ENCODE data around the gene POU3F1.
"Not testable (repeated sequence)": the region's sequence is repeated elsewhere in the genome, so short reads cannot be mapped to it uniquely, and the experiment has no call there.

Gene POU3F1

DNA sequence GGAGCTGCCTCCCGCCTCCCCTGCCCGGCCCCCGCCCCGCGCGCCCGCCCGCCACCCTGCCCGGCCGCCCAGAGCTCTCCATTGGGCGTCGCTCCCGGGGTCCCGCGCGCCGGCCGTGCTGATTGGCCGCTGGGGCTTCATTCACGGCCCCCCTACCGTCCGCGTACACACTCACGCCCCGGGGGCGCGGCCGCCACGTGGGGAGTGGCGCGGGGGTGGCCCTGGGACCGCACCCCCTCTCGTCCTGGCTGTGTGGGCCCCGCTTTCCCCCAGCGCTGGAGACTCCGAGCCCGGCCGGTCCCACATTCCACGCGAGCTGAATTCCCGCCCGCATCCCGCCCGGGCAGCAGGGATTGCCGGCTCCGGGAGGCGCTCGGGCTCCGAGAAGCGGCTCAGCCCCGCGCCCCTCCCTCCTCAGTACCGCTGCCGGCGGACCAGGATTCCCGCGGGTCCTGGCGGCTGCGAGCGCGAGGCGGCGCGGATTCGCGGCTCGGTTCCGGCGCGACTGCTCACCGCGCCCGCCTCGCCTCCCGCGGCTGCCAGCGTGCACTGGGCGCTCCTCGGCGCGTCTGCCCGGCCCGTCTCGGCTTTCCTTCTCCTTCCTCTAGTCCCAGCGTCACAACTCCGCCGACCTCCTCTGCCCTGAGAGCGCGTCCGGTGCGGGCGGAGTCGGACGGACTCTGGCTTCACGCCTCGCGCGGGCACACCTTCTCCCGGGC is 450 bp upstream of the POU3F1 start:
- peak; percentile 85 for DNase-seq

- DNase-seq: no peak
These were observed 926 bp downstream of the POU3F1 start for GRCh38 chr1:38045401-38046332.

GRCh38 chr1:38044221-38045215 is 2.1 kb downstream of the POU3F1 start:
- no peak for DNase-seq

GRCh38 chr1:38043036-38043747 is 3.4 kb downstream of the POU3F1 start:
- no peak for DNase-seq

GRCh38 chr1:38041936-38042834 is 4.4 kb downstream of the POU3F1 start:
- DNase-seq: no peak

GRCh38 chr1:38039331-38040088 is 7.1 kb downstream of the POU3F1 start:
- no peak for DNase-seq

DNA sequence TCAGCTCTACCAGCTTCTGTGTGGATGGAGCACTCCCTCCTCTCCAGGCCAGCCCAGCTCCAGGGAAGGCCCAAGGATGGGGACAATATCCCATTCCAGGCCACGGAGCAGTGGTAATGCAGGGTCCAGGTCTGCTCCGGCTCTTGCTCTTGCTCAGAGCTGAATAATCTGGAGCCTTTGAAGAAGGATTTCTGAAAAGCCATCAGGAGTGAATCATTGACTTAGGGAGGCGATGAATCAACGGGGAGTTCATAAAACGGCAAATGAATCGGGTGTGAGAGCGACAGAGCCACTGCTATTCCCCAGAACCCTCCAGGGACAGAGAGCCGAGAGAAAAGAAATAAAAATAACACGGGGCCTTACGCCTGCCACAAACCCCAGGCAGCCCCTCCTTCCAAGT is 7.7 kb downstream of the POU3F1 start:
- DNase-seq: peak; percentile 73

- no peak for DNase-seq
These were observed 9.2 kb downstream of the POU3F1 start for GRCh38 chr1:38037221-38037939.

DNA sequence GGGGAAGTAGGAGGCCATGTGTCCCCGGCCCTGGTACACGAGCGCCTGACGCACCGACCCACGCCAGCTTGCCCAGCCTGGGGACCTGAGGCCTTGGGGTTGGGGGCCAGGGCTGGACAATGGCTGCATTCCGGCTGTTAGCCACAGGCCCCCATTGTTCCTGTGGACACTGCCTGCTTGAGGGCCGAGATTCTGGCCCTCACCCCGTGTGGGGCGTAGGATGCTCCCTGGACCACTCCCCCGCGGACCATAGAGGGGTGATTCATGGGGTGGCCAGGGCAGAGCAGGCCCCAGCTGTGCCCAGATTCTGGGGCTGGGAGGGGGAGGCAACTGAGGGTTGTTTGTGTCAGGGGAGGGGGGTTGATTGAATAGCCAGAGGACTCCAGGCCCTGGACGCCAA is 11.7 kb downstream of the POU3F1 start:
- no peak for DNase-seq

DNA sequence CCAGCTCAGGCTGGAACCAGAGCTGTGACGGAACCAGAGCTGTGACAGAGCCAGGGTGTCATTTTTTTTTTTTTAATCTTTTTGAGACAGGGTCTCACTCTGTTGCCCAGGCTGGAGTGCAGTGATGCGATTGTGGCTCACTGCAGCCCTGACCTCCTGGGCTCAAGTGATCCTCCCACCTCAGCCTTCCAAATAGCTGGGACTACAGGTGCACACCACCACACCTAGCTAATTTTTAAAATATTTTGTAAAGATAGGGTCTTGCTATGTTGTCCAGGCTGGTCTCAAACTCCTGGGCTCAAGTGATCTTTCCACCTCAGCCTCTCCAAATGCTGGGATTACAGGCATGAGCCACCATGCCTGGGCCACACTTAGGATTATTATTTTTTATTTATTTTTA is 13.6 kb downstream of the POU3F1 start:
- not testable (repeated sequence) for DNase-seq

DNA sequence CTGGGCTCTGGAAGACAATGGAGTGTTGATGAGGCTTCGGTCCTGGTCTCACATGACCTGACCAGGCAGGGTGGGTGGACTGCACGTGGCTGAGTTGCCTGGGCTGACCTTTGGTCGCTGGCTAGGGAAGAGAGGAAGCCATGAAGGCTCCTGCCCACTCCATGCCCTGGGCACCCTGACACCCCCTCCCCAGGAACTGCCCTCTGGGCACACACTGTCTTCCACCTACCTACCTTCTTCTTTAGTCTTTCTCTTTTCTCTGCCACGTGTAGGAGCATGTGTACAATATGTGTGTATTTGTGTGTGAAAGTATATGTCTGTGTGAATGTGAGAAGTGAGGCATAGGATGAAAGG is 15.1 kb downstream of the POU3F1 start:
- DNase-seq: no peak

DNA sequence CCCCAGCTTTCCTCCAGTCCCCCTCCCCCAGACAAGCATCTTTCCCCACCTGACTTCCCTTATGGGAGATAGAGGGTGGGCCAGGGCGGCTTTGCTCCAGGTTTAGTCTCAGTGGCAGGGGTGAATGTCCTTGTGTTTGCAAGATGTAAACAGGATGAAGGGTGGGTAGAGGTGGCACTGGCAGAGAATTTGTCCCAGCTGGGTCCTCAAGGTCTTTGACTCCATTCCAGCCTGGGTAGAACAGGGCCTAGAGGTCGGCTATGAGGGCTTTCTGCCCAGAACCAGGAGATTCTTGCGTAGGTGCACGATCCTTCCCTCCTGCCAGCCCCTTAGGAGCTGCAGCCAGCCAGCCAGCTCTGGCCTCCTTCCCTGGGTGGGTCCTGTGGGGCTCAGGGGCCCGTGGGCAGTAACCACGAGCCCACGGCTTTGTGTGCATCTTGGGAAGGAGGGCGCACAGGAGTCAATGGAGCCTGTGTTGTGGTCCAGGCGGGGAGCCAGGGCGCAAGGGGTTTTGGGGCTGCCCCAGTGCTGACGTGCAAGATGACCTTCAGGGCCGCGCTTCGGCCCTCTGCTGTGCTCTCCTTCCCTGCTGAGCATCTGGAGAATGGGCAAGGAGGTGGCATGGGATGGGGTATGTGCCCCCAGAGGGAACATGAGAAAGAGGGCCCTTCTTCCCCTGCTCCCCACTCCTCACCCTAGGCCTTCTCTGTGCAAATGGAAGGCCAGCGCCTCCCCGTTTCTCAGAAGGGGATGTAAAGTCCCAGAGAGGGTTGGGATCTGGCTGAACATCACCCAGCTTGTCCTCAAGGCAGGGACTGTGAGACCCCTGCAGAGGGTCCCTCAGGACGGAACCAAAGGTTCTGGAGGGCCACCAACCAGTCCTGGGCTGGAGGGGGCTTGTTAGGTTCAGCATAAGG is 15.7 kb downstream of the POU3F1 start:
- DNase-seq: no peak

DNA sequence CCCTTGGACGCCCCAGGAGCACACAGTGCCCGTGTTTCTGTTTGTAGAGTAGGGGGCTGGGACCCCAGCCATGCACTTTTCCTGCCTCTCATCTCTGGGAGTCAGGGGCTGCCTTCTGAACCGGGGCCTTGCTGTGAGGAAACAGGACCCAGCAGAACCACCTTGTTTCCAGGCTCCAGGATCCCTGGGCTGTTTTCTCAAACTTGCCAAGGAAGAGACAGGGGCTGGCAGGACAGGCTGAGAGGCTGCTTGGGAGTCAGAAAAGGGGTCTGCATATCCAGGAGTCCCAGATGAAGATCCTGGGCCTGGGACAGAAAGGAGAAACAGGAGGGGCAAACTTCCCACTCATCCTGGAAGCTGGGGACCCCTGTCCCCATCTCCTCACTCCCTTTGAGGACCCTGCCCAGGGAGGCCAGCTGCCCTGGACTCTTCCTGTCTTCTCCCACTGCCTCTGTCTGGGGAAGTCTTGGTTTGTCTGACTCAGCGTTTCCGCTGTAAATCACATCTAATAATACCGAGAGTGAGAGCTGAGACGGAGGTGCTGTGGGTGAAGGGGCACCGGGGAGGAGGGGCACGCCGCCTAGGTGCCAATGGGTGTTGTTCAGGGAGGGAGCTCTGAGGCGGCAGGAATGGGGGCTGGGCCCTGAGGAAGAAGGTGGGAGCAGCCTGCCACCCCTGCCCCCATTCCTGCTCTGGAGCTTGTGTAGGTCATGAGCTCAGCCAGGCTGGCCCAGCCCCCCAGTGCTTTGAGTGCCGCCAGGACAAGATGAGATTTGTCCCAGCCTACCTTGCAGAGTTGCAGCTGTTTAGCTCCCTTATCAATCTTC is 16.7 kb downstream of the POU3F1 start:
- DNase-seq: peak; percentile 66

DNA sequence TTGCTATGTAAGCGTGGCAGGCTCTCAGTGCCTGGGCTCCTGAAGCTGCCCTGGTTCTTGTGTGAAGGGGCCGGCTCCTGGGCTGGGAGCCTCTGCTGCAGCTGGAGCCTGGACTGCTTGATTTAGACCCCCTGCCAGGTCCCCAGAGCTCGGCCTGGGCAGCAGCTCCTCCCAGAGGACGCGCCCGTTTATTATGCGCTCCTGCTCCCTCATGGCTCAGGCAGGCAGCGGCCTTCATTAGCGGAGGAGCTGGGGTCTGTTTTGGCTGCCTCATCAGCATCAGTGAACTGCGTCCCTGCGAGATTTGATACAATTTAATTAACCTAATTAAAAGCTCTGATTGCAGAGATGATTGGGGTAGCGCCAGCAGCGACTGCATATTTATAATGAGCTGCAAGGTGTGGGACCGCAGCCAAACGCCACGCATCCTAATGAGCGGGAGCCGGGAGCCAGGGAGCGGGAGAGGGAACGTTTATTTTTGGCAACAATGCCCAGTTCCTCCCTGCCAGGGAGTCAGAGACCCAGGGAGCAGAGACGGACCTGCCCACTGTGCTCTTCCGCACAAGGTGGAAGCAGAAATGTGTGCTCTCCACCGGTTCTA is 17.4 kb downstream of the POU3F1 start:
- DNase-seq: peak; percentile 53

DNA sequence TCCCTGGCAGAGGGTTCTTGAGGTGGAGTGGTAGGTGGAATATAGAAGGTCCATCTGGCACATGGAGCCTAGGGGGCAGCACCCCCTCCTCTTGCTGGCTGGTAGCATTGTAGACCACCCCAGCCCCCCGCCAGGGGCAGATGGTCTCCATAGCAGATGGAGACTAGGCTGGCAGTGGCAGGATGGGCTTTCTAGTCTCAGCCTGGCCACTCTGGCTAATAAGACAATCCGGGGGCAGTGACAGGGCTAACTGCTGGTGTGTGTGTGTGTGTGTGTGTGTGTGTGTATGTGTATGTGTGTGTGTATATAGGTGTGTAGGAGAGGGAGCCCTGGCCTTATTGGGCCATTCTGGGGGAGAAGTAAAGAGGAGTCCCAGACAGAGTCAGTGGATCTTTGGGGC is 17.9 kb downstream of the POU3F1 start:
- DNase-seq: no peak

DNA sequence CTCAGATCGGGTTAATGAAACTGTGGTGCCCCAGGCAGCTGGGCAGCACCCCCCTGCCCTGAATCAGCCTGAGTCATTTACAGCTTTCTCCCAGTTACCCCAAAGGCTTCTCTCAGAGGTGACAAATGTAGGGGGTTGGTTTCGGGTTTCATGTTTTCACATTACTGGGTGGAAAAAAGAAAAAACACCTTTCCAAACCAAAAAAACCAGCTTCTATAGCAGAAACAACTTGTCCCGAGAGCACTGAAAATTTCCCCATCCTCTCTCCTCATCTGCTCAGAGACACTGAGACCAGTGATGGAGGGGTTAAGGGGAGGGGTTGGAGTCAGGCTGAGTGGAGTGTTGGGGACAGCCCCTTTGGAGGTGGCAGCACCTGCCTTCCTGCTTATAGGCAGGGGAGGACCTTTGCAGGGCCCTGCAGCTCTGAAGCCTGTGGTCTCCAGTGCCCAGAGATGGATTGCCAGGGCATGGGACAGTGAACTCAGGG is 18.4 kb downstream of the POU3F1 start:
- no peak for DNase-seq
